HepG2 (cell line): ENCODE results near the gene SRI. TPM values are rescaled to one million over a fixed set of nuclear protein-coding genes. Genes with fewer than 3 reads are reported as not detected.
A peak's percentile ranks its signal among the peaks of the same experiment; 100 is the strongest.

Source experiments
- ATAC-seq: fragments of 200-7000 bp; cut with Tn5 transposase; 3 replicates; pipeline ENCODE4 v1.9.1; 2020; ENCODE audit warnings: mild to moderate bottlenecking, moderate library complexity
- Bru-seq: library from RNA; stranded (reverse); fragments of 400-500 nt; gene quantifications from one replicate; lab custom pipeline; 2021; lab: Mats Ljungman, UMichigan
- BruChase-seq, 2 experiments: library from RNA; stranded (reverse); fragments of 400-500 nt; gene quantifications; one replicate each; lab custom pipeline; 2021; lab: Mats Ljungman, UMichigan
- BruUV-seq: library from RNA; stranded (reverse); fragments of 400-500 nt; replicated peaks from 2 replicates; lab custom pipeline; 2021; lab: Mats Ljungman, UMichigan
- CTCF ChIA-PET: fragments of 300-600 bp; formaldehyde crosslinking; extraction: SDS; loops from one replicate; lab custom pipeline; 2021; ENCODE audit warnings: low total read pairs, inconsistent platforms, low intra/inter-chr PET ratio; lab: Yijun Ruan, JAX
- POLR2A ChIA-PET: fragments of 350-600 bp; sonication (Branson Sonifier 250); formaldehyde crosslinking; loops from one replicate; lab custom pipeline; 2020; ENCODE audit warnings: antibody characterized with exemption, inconsistent platforms; lab: Yijun Ruan, JAX
- DNase-seq: peaks from one replicate; pipeline ENCODE4 v3.0.0-alpha.2; 2015; ENCODE audit warnings: low spot score
- FAIRE-seq: peaks from 3 replicates; lab custom pipeline; 2011; peaks lifted over from hg19 to GRCh38; lab: Jason Lieb, UNC
- H2AFZ ChIP-seq: one replicate; pipeline ENCODE4 v1.6.1; 2011; ENCODE audit warnings: low read length, inconsistent platforms
- H3K27ac ChIP-seq: fragments of 300-600 bp; 3 replicates; pipeline ENCODE4 v1.8.0; 2011; ENCODE audit warnings: mixed run types, mild to moderate bottlenecking, mixed read lengths, low read length, inconsistent platforms; ENCODE audit not compliant: insufficient read depth; ENCODE audit errors: extremely low read length
- H3K27me3 ChIP-seq, 2 experiments: fragments of 200-600 bp in 1 of 2; 2 replicates in 1 of 2; 3 replicates in 1 of 2; pipeline versions ENCODE4 v1.6.0 to v1.8.0; 2011; ENCODE audit warnings: low read length in 2 of 2, mild to moderate bottlenecking in 2 of 2, moderate library complexity in 2 of 2, inconsistent platforms in 1 of 2; ENCODE audit not compliant: insufficient read depth in 2 of 2, control insufficient read depth in 1 of 2
- H3K36me3 ChIP-seq, 2 experiments: fragments of 200-600 bp in 1 of 2; replicated peaks in 1 of 2; 2 replicates in 1 of 2; 3 replicates in 1 of 2; pipeline versions ENCODE4 v1.5.1 to v1.8.0; 2011; ENCODE audit warnings: low read length in 2 of 2, inconsistent platforms in 1 of 2; ENCODE audit not compliant: insufficient read depth in 2 of 2, control insufficient read depth in 1 of 2
- H3K4me1 ChIP-seq: 2 replicates; pipeline ENCODE4 v1.5.1; 2012; ENCODE audit warnings: low read length, inconsistent platforms; ENCODE audit not compliant: insufficient read depth
- H3K4me2 ChIP-seq: 2 replicates; pipeline ENCODE4 v1.6.0; 2011; ENCODE audit warnings: low read depth, low read length, inconsistent platforms
- H3K4me3 ChIP-seq, 3 experiments: fragments of 200-600 bp in 1 of 3; sonication (generic), shearing (Covaris generic) in 1 of 3; replicated peaks in 1 of 3; 2 replicates each; pipeline ENCODE4 v1.5.1; 2011 to 2016; ENCODE audit warnings: low read length in 3 of 3, inconsistent platforms in 2 of 3, low read depth in 2 of 3, mild to moderate bottlenecking in 2 of 3, control low read depth in 1 of 3, mixed read lengths in 1 of 3; ENCODE audit not compliant: insufficient read depth in 1 of 3
- H3K79me2 ChIP-seq: one replicate; pipeline ENCODE4 v1.6.1; 2011; ENCODE audit warnings: low read length, inconsistent platforms; ENCODE audit not compliant: insufficient read depth
- H3K9ac ChIP-seq: 2 replicates; pipeline ENCODE4 v1.6.0; 2011; ENCODE audit warnings: mild to moderate bottlenecking, low read depth, low read length, inconsistent platforms; ENCODE audit not compliant: insufficient read depth
- H3K9me3 ChIP-seq: 2 replicates; pipeline ENCODE4 v1.5.1; 2012; ENCODE audit warnings: mild to moderate bottlenecking, low read length
- H4K20me1 ChIP-seq: 2 replicates; pipeline ENCODE4 v1.6.0; 2011; ENCODE audit warnings: inconsistent platforms, mild to moderate bottlenecking, low read length, moderate library complexity; ENCODE audit not compliant: insufficient read depth
- GATAD1 ChIP-seq: IDR thresholded peaks from 2 replicates; pipeline ENCODE4 v1.6.1; 2016; ENCODE audit warnings: missing genetic modification reagents, missing compliant biosample characterization
- SCMH1 ChIP-seq: sonication (generic); formaldehyde crosslinking; IDR thresholded peaks from 2 replicates; pipeline ENCODE4 v1.9.0; 2021; ENCODE audit warnings: missing genetic modification reagents, mild to moderate bottlenecking, borderline replicate concordance
- WGBS: methylation state at CpG from one replicate; pipeline ENCODE4 v1.1.6; 2017; ENCODE audit warnings: low lambda C conversion rate; 5-methylcytosine and 5-hydroxymethylcytosine counted together
- in situ Hi-C: cut with HindIII; loops from 2 replicates; pipeline ENCODE4 v1.10.0; 2017; ENCODE audit warnings: low pct_unique_long_range_greater_than_20kb; ENCODE audit not compliant: extremely low pct_ligation_motif_present
- intact Hi-C: fragments of 100-400 bp; cut with micrococcal nuclease; formaldehyde crosslinking; loops from one replicate; pipeline ENCODE4 v1.10.0; 2022; ENCODE audit not compliant: unreplicated experiment
- long read RNA-seq, 2 experiments: library from RNA in 1 of 2; library from polyadenylated mRNA in 1 of 2; stranded (forward) in 1 of 2; unstranded in 1 of 2; transcript quantifications; one replicate each; pipeline ENCODE4 v2.0.0, GENCODE V29; 2019 to 2022
- polyA minus RNA-seq, 3 experiments: library from RNA; depleted of rRNA, polyadenylated mRNA; stranded (reverse); fragments of >200 nt; gene quantifications; 2 replicates each; pipeline ENCODE4 v1.2.3, GENCODE V29; 2011; ENCODE audit warnings: low replicate concordance in 1 of 3
- polyA plus RNA-seq, 8 experiments: library from polyadenylated mRNA; depleted of rRNA in 3 of 8; stranded (reverse) in 7 of 8; unstranded in 1 of 8; fragments of >200 nt; fragmentation: Illumina TruSeq in 4 of 8; extraction: Trizol in 4 of 8; gene quantifications; 2 replicates each; pipeline versions ENCODE4 v1.2.1 to v1.2.3, GENCODE V29; 2011 to 2016; ENCODE audit warnings: low read depth in 4 of 8, missing spikeins in 1 of 8, mixed read lengths in 1 of 8; ENCODE audit not compliant: insufficient read depth in 1 of 8
- total RNA-seq, 5 experiments: library from RNA; depleted of rRNA; stranded (reverse); fragments of >200 nt; fragmentation: Illumina TruSeq; extraction: Trizol; gene quantifications; 2 replicates each; pipeline ENCODE4 v1.2.3, GENCODE V29; 2016; ENCODE audit warnings: low read depth in 1 of 5
- TF ChIP-seq, protein P1 (sequence below): sonication (generic); formaldehyde crosslinking; IDR thresholded peaks from 2 replicates; pipeline ENCODE4 v1.4.0; 2020; ENCODE audit warnings: missing genetic modification reagents

The SRI gene, protein sequence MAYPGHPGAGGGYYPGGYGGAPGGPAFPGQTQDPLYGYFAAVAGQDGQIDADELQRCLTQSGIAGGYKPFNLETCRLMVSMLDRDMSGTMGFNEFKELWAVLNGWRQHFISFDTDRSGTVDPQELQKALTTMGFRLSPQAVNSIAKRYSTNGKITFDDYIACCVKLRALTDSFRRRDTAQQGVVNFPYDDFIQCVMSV
- total RNA-seq (2016; rRNA removed; fragmentation: Illumina TruSeq; extraction: Trizol) (0.33 TPM in 1 of 2 replicates, not detected in the other), polyA plus RNA-seq (2011; rRNA removed) (0.37 TPM in 1 of 2 replicates, not detected in the other), polyA minus RNA-seq (2011; rRNA and poly(A)+ RNA removed; ENCODE audit: low replicate concordance) (30.8 TPM in 1 of 2 replicates, not detected in the other), Bru-seq, nascent RNA (percentile 22 among the genes with signal in this experiment), BruChase-seq, experiment 1, labeled RNA remaining after a 6-hour chase (percentile 24 among the genes with signal in this experiment), BruChase-seq, experiment 2, labeled RNA remaining after a 2-hour chase (percentile 18 among the genes with signal in this experiment)
- not detected in 2 replicates for total RNA-seq (2016; cell fraction: cytosol; rRNA removed; fragmentation: Illumina TruSeq; extraction: Trizol; ENCODE audit: low read depth)
- 0.51 TPM in 1 of 2 replicates, not detected in the other for total RNA-seq (2016; cell fraction: insoluble cytoplasmic fraction; rRNA removed; fragmentation: Illumina TruSeq; extraction: Trizol)
- not detected in 2 replicates for total RNA-seq (2016; cell fraction: membrane; rRNA removed; fragmentation: Illumina TruSeq; extraction: Trizol)
- total RNA-seq (2016; cell fraction: nucleus; rRNA removed; fragmentation: Illumina TruSeq; extraction: Trizol), result not detected in 2 replicates
- polyA plus RNA-seq (2011; cell fraction: cytosol; rRNA removed), result 0.13 and 0.21 TPM in 2 replicates
- 0.43 TPM in 1 of 2 replicates, not detected in the other for polyA plus RNA-seq (2011; cell fraction: nucleus; rRNA removed)
- polyA plus RNA-seq (2012), result not detected in 2 replicates
- not detected in 2 replicates for polyA plus RNA-seq (2016; cell fraction: cytosol; fragmentation: Illumina TruSeq; extraction: Trizol; ENCODE audit: low read depth)
- 0.29 TPM in 1 of 2 replicates, not detected in the other for polyA plus RNA-seq (2016; cell fraction: insoluble cytoplasmic fraction; fragmentation: Illumina TruSeq; extraction: Trizol; ENCODE audit: low read depth)
- not detected in 2 replicates for polyA plus RNA-seq (2016; cell fraction: membrane; fragmentation: Illumina TruSeq; extraction: Trizol; ENCODE audit: low read depth)
- not detected in 2 replicates for polyA plus RNA-seq (2016; cell fraction: nucleus; fragmentation: Illumina TruSeq; extraction: Trizol; ENCODE audit: insufficient read depth, low read depth)
- polyA minus RNA-seq (2011; cell fraction: cytosol; rRNA and poly(A)+ RNA removed), result not detected in 2 replicates
- polyA minus RNA-seq (2011; cell fraction: nucleus; rRNA and poly(A)+ RNA removed), result not detected in 2 replicates
- long read RNA-seq, experiment 1, result 0 reads
- long read RNA-seq, experiment 2, result 0 reads

DNA sequence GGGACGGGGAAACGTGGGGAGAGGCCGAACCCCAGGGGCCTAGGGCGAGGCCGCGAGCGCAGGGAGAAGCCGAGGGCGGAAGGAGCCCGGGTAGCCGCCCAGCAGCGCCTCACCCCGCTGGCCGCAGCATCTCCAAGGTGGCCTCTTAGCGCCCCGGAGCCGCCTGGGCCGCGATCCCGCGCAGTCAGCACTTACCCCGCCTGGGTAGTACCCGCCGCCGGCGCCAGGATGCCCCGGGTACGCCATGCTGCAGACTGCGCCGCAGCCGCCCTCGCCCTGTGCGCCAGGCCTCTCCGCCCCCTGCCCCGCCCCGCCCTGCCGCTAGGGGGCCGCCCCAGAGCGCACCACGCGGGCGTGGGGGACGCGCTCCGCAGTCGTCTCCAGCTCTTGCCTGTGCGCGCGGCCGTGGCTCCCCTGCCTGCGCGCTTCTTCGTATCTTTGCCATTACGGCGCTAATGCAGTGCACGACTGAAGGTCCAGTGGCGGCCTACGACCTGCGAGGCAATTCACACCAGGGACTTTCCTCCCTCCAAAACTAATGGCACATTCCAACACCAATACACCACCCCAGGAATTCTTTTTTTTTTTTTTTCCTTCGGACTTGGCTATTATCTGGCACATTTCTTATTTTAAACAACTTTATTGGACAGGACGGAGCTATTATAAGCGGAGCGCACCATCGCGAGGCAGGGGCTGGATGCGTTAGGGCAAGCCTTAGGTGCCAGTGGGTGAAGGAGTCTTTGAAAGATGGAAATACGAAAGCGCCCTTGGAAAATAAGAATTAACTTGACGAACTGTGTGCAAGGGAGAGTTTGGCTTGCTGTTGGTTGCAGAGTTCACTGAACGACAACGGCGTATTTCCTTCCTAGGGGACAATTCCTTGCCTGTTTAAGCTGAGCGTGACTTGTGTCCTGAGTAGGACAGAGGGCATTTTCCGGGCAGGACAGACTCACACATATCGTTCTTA lies at the start of gene SRI:
Gene SRI, minus strand, starts transcription at position 258 of the 967 bp plus-strand sequence. Its CDS starts 12 bp downstream, at position 246.
- no peaks in the 10 kb centered on the region for H3K4me1 ChIP-seq
- H4K20me1 ChIP-seq, result no peaks in the 10 kb centered on the region
- FAIRE-seq (no peak), DNase-seq (no peak), ATAC-seq (no peak)
- ChIA-PET CTCF (no interaction called here), POLR2A (no interaction called here)
- no TSS peak for BruUV-seq
- TF ChIP-seq SCMH1 (CRISPR knock-in tag), result no peak
- TF ChIP-seq GATAD1, result no peak
- TF ChIP-seq, protein P1, sequence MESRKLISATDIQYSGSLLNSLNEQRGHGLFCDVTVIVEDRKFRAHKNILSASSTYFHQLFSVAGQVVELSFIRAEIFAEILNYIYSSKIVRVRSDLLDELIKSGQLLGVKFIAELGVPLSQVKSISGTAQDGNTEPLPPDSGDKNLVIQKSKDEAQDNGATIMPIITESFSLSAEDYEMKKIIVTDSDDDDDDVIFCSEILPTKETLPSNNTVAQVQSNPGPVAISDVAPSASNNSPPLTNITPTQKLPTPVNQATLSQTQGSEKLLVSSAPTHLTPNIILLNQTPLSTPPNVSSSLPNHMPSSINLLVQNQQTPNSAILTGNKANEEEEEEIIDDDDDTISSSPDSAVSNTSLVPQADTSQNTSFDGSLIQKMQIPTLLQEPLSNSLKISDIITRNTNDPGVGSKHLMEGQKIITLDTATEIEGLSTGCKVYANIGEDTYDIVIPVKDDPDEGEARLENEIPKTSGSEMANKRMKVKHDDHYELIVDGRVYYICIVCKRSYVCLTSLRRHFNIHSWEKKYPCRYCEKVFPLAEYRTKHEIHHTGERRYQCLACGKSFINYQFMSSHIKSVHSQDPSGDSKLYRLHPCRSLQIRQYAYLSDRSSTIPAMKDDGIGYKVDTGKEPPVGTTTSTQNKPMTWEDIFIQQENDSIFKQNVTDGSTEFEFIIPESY (CRISPR knock-in tag), result peak; percentile 66; the same call in 1 of the 2 replicates
- no peaks in the 10 kb centered on the region for H3K79me2 ChIP-seq
- H3K4me2 ChIP-seq, result no peak within 1 kb of the TSS
- intact Hi-C loops, result no loop called here
- no peaks in the 10 kb centered on the region for H3K36me3 ChIP-seq
- H3K4me3 ChIP-seq, result no peak within 1 kb of the TSS
- H3K27ac ChIP-seq, result no peak within 1 kb of the TSS
- 83% methylated on average over 53 of the region's 75 CpGs for WGBS
- peaks cover 3 to 21% of the 10 kb centered on the region in 2 experiments; a peak in 2 of 5 replicates for H3K27me3 ChIP-seq
- no peaks in the 10 kb centered on the region for H3K9me3 ChIP-seq
- no peak within 1 kb of the TSS for H3K9ac ChIP-seq
- in situ Hi-C loops, result no loop called here
- no peak within 1 kb of the TSS for H2AFZ ChIP-seq
